HEK293 (cell line): Measurements from ENCODE around the gene RAB9A.

Experiments used
- CTCF ChIA-PET: fragments of 350-600 bp; formaldehyde crosslinking; extraction: SDS; loops from one replicate; lab custom pipeline; 2021; ENCODE audit warnings: antibody characterized with exemption; lab: Yijun Ruan, JAX
- POLR2A ChIA-PET: fragments of 300-600 bp; formaldehyde crosslinking; extraction: SDS; loops from one replicate; lab custom pipeline; 2020; ENCODE audit warnings: antibody characterized with exemption, inconsistent platforms; lab: Yijun Ruan, JAX
- H3K27ac ChIP-seq: fragments of 200-500 bp; sonication (Bioruptor generic); 2 replicates; pipeline ENCODE4 v1.5.1; 2014; ENCODE audit warnings: low read depth, low read length, control low read depth, inconsistent platforms; ENCODE audit errors: extremely low read depth
- H3K36me3 ChIP-seq, 2 experiments: fragments of 200-500 bp in 1 of 2; sonication (Bioruptor generic) in 1 of 2; 1 replicate in 1 of 2; 2 replicates in 1 of 2; pipeline ENCODE4 v1.5.1; 2014 to 2017; ENCODE audit warnings: inconsistent platforms in 2 of 2, low read length in 2 of 2; ENCODE audit not compliant: control insufficient read depth in 2 of 2, insufficient read depth in 1 of 2
- H3K4me1 ChIP-seq: fragments of 200-500 bp; sonication (Bioruptor generic); 2 replicates; pipeline ENCODE4 v1.5.1; 2014; ENCODE audit warnings: mild to moderate bottlenecking, low read length, inconsistent platforms; ENCODE audit not compliant: control insufficient read depth, insufficient read depth
- H3K4me3 ChIP-seq: 2 replicates; pipeline ENCODE4 v1.5.1; 2011; ENCODE audit warnings: low read depth, mild to moderate bottlenecking, control low read depth, low read length, moderate library complexity
- H3K9me3 ChIP-seq: fragments of 200-500 bp; sonication (Bioruptor generic); 2 replicates; pipeline ENCODE4 v1.5.1; 2014; ENCODE audit warnings: low read depth, low read length, inconsistent platforms; ENCODE audit not compliant: control insufficient read depth, insufficient read depth
- EGR2 ChIP-seq: fragments of 450-650 bp; formaldehyde crosslinking; IDR thresholded peaks from 2 replicates; pipeline ENCODE4 v1.5.1; 2016; ENCODE audit warnings: low read depth, missing biosample characterization, missing genetic modification characterization
- KLF1 ChIP-seq: fragments of 450-650 bp; formaldehyde crosslinking; IDR thresholded peaks from 2 replicates; pipeline ENCODE4 v1.5.1; 2016; ENCODE audit warnings: missing biosample characterization, missing genetic modification characterization
- KLF8 ChIP-seq: fragments of 450-650 bp; formaldehyde crosslinking; IDR thresholded peaks from 2 replicates; pipeline ENCODE4 v1.5.1; 2016; ENCODE audit warnings: missing biosample characterization, missing genetic modification characterization
- MZF1 ChIP-seq: fragments of 450-650 bp; formaldehyde crosslinking; IDR thresholded peaks from 2 replicates; pipeline ENCODE4 v1.5.1; 2017; ENCODE audit warnings: missing biosample characterization, missing genetic modification characterization, borderline replicate concordance
- SALL2 ChIP-seq: fragments of 450-650 bp; formaldehyde crosslinking; IDR thresholded peaks from 2 replicates; pipeline ENCODE4 v1.5.0; 2017; ENCODE audit warnings: missing biosample characterization, mild to moderate bottlenecking, missing genetic modification characterization, borderline replicate concordance
- SP3 ChIP-seq: fragments of 450-650 bp; formaldehyde crosslinking; IDR thresholded peaks from 2 replicates; pipeline ENCODE4 v1.5.1; 2016; ENCODE audit warnings: missing biosample characterization, missing genetic modification characterization
- SP7 ChIP-seq: fragments of 450-650 bp; formaldehyde crosslinking; IDR thresholded peaks from 2 replicates; pipeline ENCODE4 v1.5.1; 2016; ENCODE audit warnings: missing biosample characterization, missing genetic modification characterization
- ZBTB21 ChIP-seq: fragments of 450-650 bp; formaldehyde crosslinking; IDR thresholded peaks from 2 replicates; pipeline ENCODE4 v1.5.1; 2017; ENCODE audit warnings: missing biosample characterization, missing genetic modification characterization
- ZFHX2 ChIP-seq: fragments of 450-650 bp; formaldehyde crosslinking; conservative IDR thresholded peaks from 2 replicates; pipeline ENCODE4 v1.5.1; 2016; ENCODE audit warnings: missing biosample characterization, missing genetic modification characterization
- ZFP3 ChIP-seq: fragments of 450-650 bp; formaldehyde crosslinking; IDR thresholded peaks from 2 replicates; pipeline ENCODE4 v1.5.1; 2016; ENCODE audit warnings: low read depth, missing biosample characterization, missing genetic modification characterization
- ZFP69B ChIP-seq: fragments of 450-650 bp; formaldehyde crosslinking; IDR thresholded peaks from 2 replicates; pipeline ENCODE4 v1.5.1; 2016; ENCODE audit warnings: missing biosample characterization, missing genetic modification characterization
- ZNF132 ChIP-seq: fragments of 450-650 bp; formaldehyde crosslinking; IDR thresholded peaks from 2 replicates; pipeline ENCODE4 v1.5.1; 2017; ENCODE audit warnings: missing biosample characterization, missing genetic modification characterization, borderline replicate concordance
- ZNF19 ChIP-seq: fragments of 450-650 bp; formaldehyde crosslinking; IDR thresholded peaks from 2 replicates; pipeline ENCODE4; 2016; ENCODE audit warnings: missing biosample characterization, missing genetic modification characterization, low read depth
- ZNF248 ChIP-seq: fragments of 450-650 bp; formaldehyde crosslinking; IDR thresholded peaks from 2 replicates; pipeline ENCODE4 v1.5.1; 2017; ENCODE audit warnings: missing biosample characterization, missing genetic modification characterization
- ZNF366 ChIP-seq: fragments of 450-650 bp; formaldehyde crosslinking; conservative IDR thresholded peaks from 2 replicates; pipeline ENCODE4 v1.5.1; 2016; ENCODE audit warnings: missing biosample characterization, missing genetic modification characterization
- ZNF404 ChIP-seq: fragments of 450-650 bp; formaldehyde crosslinking; IDR thresholded peaks from 2 replicates; pipeline ENCODE4 v1.5.1; 2017; ENCODE audit warnings: missing biosample characterization, missing genetic modification characterization
- ZNF521 ChIP-seq: fragments of 450-650 bp; formaldehyde crosslinking; IDR thresholded peaks from 2 replicates; pipeline ENCODE4 v1.5.1; 2017; ENCODE audit warnings: missing biosample characterization, mild to moderate bottlenecking, missing genetic modification characterization
- ZNF529 ChIP-seq: fragments of 450-650 bp; formaldehyde crosslinking; IDR thresholded peaks from 2 replicates; pipeline ENCODE4 v1.5.1; 2017; ENCODE audit warnings: missing genetic modification characterization, missing biosample characterization; ENCODE audit not compliant: insufficient replicate concordance
- ZNF548 ChIP-seq: fragments of 450-650 bp; formaldehyde crosslinking; IDR thresholded peaks from 2 replicates; pipeline ENCODE4 v1.5.1; 2016; ENCODE audit warnings: missing biosample characterization, missing genetic modification characterization
- ZNF654 ChIP-seq: fragments of 450-650 bp; formaldehyde crosslinking; IDR thresholded peaks from 2 replicates; pipeline ENCODE4 v1.5.1; 2016; ENCODE audit warnings: low read depth, missing biosample characterization, missing genetic modification characterization
- ZNF701 ChIP-seq: fragments of 450-650 bp; formaldehyde crosslinking; IDR thresholded peaks from 2 replicates; pipeline ENCODE4 v1.5.1; 2016; ENCODE audit warnings: missing biosample characterization, missing genetic modification characterization
- ZNF792 ChIP-seq: fragments of 450-650 bp; formaldehyde crosslinking; IDR thresholded peaks from 2 replicates; pipeline ENCODE4 v1.5.1; 2016; ENCODE audit warnings: missing biosample characterization, missing genetic modification characterization
- ZSCAN30 ChIP-seq: fragments of 450-650 bp; IDR thresholded peaks from 2 replicates; pipeline ENCODE4 v1.5.1; 2018; ENCODE audit warnings: missing biosample characterization, mild to moderate bottlenecking, missing genetic modification characterization, moderate library complexity
- TF ChIP-seq, protein P1 (sequence below): fragments of 450-650 bp; formaldehyde crosslinking; IDR thresholded peaks from 2 replicates; pipeline ENCODE4 v1.5.1; 2016; ENCODE audit warnings: missing biosample characterization, missing genetic modification characterization
- TF ChIP-seq, protein P2 (sequence below): fragments of 450-650 bp; formaldehyde crosslinking; IDR thresholded peaks from 2 replicates; pipeline ENCODE4 v1.5.1; 2016; ENCODE audit warnings: missing biosample characterization, missing genetic modification characterization, low read depth
- TF ChIP-seq, protein P3 (sequence below): fragments of 450-650 bp; formaldehyde crosslinking; IDR thresholded peaks from 2 replicates; pipeline ENCODE4 v1.5.1; 2017; ENCODE audit warnings: missing biosample characterization, missing genetic modification characterization
- TF ChIP-seq, protein P4 (sequence below): fragments of 450-650 bp; formaldehyde crosslinking; IDR thresholded peaks from 2 replicates; pipeline ENCODE4 v1.5.1; 2016; ENCODE audit warnings: missing biosample characterization, missing genetic modification characterization
- TF ChIP-seq, protein P5 (sequence below): fragments of 450-650 bp; formaldehyde crosslinking; IDR thresholded peaks from 2 replicates; pipeline ENCODE4 v1.5.1; 2016; ENCODE audit warnings: missing biosample characterization, missing genetic modification characterization

RAB9A gene

DNA sequence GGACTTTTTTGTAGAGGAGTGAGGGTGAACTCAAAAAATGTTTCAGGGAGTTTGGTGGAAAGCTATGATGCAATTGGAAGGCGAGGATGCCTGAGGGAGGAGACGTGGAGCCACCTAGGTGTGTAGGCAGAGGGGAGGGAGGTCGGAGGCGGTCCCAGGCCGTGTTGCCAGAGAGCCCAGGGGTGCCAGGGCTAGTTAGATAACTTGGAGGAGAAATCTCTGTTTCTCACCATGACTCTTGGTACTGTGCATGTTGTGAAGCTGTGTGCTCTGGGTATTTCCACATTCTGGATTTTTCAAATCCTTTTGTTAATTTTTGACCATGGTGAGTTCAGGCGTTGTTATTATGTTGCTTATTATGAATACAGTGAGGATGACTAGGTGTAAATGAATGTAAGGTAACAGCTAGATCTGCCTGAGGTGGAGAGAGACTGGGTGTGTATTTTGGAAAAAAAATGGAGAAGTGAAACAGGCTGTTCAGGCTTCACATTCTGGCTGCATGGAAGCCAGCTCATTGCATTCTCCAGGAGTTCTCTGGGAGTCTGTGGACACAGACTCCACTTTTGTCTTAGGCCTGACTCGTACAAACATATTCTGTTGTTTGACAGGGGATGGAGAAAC lies 4.5 kb downstream of the RAB9A start (continued):
- TF ChIP-seq ZNF548 (tag by site-specific recombination) (no peak), ZFHX2 (tag by site-specific recombination) (peak; percentile 85), ZNF654 (tag by site-specific recombination) (no peak), SALL2 (no peak), SP7 (tag by site-specific recombination) (peak; percentile 43; the same call in 1 of the 2 replicates), SP3 (tag by site-specific recombination) (peak; percentile 32; the same call in 1 of the 2 replicates), ZNF529 (tag by site-specific recombination) (no peak), EGR2 (tag by site-specific recombination) (peak; percentile 70), ZNF792 (tag by site-specific recombination) (no peak), ZNF521 (tag by site-specific recombination) (no peak), ZNF19 (tag by site-specific recombination) (no peak), MZF1 (no peak), KLF1 (no peak), ZFP3 (tag by site-specific recombination) (no peak)
- TF ChIP-seq, protein P1, sequence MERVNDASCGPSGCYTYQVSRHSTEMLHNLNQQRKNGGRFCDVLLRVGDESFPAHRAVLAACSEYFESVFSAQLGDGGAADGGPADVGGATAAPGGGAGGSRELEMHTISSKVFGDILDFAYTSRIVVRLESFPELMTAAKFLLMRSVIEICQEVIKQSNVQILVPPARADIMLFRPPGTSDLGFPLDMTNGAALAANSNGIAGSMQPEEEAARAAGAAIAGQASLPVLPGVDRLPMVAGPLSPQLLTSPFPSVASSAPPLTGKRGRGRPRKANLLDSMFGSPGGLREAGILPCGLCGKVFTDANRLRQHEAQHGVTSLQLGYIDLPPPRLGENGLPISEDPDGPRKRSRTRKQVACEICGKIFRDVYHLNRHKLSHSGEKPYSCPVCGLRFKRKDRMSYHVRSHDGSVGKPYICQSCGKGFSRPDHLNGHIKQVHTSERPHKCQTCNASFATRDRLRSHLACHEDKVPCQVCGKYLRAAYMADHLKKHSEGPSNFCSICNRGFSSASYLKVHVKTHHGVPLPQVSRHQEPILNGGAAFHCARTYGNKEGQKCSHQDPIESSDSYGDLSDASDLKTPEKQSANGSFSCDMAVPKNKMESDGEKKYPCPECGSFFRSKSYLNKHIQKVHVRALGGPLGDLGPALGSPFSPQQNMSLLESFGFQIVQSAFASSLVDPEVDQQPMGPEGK, result peak; percentile 19; the same call in 1 of the 2 replicates
- TF ChIP-seq, protein P2, sequence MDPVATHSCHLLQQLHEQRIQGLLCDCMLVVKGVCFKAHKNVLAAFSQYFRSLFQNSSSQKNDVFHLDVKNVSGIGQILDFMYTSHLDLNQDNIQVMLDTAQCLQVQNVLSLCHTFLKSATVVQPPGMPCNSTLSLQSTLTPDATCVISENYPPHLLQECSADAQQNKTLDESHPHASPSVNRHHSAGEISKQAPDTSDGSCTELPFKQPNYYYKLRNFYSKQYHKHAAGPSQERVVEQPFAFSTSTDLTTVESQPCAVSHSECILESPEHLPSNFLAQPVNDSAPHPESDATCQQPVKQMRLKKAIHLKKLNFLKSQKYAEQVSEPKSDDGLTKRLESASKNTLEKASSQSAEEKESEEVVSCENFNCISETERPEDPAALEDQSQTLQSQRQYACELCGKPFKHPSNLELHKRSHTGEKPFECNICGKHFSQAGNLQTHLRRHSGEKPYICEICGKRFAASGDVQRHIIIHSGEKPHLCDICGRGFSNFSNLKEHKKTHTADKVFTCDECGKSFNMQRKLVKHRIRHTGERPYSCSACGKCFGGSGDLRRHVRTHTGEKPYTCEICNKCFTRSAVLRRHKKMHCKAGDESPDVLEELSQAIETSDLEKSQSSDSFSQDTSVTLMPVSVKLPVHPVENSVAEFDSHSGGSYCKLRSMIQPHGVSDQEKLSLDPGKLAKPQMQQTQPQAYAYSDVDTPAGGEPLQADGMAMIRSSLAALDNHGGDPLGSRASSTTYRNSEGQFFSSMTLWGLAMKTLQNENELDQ, result no peak
- TF ChIP-seq, all 188 proteins: peak for 8

DNA sequence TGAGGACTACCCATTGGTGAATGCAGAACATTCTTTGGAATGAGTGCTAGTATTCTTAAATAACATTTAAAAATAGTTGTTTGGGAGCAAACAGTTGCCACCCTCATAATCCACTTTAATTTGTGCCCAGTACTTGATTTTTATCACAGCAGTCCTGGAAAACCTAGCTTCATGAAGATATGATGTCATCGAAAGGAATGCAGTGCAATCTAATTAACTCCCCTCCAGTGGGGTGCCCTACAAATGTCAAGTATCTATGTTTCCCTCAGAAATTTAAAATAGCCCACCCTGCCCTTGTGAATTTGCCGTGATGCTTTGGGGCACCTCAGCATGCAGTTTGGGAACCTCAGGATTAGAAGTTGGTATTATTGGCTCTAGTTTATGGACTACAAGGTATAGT lies 5.4 kb downstream of the RAB9A start:
- Histone ChIP-seq H3K36me3 (no peaks in the 10 kb centered on the region), H3K4me1 (peaks cover 41% of the 10 kb centered on the region), H3K9me3 (no peaks in the 10 kb centered on the region), H3K4me3 (no peak overlapping the region), H3K27ac (no peak overlapping the region)
- CTCF ChIA-PET, result interaction anchor here (1.4 to 1.7 kb wide), 3 partner anchors 40 to 187 kb away, joined by 3 to 5 read pairs (median 4); partner anchors contain the start of genes OFD1 and TRAPPC2
- POLR2A ChIA-PET, result interaction anchor here (0.7 to 6.8 kb wide), 5 partner anchors 25 to 41 kb away, joined by 3 to 46 read pairs (median 6); partner anchors contain the start of genes OFD1, TCEANC and TRAPPC2
- no peak for TF ChIP-seq ZNF548 (tag by site-specific recombination)
- TF ChIP-seq ZNF248 (tag by site-specific recombination), result no peak
- peak; percentile 52; the same call in 1 of the 2 replicates for TF ChIP-seq KLF8 (tag by site-specific recombination)
- TF ChIP-seq, protein P3, sequence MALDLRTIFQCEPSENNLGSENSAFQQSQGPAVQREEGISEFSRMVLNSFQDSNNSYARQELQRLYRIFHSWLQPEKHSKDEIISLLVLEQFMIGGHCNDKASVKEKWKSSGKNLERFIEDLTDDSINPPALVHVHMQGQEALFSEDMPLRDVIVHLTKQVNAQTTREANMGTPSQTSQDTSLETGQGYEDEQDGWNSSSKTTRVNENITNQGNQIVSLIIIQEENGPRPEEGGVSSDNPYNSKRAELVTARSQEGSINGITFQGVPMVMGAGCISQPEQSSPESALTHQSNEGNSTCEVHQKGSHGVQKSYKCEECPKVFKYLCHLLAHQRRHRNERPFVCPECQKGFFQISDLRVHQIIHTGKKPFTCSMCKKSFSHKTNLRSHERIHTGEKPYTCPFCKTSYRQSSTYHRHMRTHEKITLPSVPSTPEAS (tag by site-specific recombination), result no peak
- TF ChIP-seq ZFP69B (tag by site-specific recombination), result no peak
- TF ChIP-seq ZNF654 (tag by site-specific recombination), result no peak
- TF ChIP-seq, protein P4, sequence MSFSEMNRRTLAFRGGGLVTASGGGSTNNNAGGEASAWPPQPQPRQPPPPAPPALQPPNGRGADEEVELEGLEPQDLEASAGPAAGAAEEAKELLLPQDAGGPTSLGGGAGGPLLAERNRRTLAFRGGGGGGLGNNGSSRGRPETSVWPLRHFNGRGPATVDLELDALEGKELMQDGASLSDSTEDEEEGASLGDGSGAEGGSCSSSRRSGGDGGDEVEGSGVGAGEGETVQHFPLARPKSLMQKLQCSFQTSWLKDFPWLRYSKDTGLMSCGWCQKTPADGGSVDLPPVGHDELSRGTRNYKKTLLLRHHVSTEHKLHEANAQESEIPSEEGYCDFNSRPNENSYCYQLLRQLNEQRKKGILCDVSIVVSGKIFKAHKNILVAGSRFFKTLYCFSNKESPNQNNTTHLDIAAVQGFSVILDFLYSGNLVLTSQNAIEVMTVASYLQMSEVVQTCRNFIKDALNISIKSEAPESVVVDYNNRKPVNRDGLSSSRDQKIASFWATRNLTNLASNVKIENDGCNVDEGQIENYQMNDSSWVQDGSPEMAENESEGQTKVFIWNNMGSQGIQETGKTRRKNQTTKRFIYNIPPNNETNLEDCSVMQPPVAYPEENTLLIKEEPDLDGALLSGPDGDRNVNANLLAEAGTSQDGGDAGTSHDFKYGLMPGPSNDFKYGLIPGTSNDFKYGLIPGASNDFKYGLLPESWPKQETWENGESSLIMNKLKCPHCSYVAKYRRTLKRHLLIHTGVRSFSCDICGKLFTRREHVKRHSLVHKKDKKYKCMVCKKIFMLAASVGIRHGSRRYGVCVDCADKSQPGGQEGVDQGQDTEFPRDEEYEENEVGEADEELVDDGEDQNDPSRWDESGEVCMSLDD (tag by site-specific recombination), result 0 out of 2 replicates have a peak, but pooled peaks have one; percentile 25
- TF ChIP-seq ZSCAN30 (tag by site-specific recombination), result no peak
- peak; percentile 57; the same call in 1 of the 2 replicates for TF ChIP-seq ZBTB21
- no peak for TF ChIP-seq ZNF132
- TF ChIP-seq ZNF701 (tag by site-specific recombination), result no peak
- TF ChIP-seq, protein P5, sequence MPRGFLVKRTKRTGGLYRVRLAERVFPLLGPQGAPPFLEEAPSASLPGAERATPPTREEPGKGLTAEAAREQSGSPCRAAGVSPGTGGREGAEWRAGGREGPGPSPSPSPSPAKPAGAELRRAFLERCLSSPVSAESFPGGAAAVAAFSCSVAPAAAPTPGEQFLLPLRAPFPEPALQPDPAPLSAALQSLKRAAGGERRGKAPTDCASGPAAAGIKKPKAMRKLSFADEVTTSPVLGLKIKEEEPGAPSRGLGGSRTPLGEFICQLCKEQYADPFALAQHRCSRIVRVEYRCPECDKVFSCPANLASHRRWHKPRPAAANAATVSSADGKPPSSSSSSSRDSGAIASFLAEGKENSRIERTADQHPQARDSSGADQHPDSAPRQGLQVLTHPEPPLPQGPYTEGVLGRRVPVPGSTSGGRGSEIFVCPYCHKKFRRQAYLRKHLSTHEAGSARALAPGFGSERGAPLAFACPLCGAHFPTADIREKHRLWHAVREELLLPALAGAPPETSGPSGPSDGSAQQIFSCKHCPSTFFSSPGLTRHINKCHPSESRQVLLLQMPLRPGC (tag by site-specific recombination), result peak; percentile 49; the same call in 1 of the 2 replicates
- no peak for TF ChIP-seq ZNF404 (tag by site-specific recombination)
- 0 out of 2 replicates have a peak, but pooled peaks have one; percentile 22 for TF ChIP-seq ZNF366 (tag by site-specific recombination)
